SK-N-DZ (cell line): ENCODE data around the gene ZNF346.

Source experiments
- DNase-seq: peaks from one replicate; pipeline ENCODE4 v3.0.0-alpha.2; 2015; ENCODE audit warnings: low spot score

ZNF346 gene

GRCh38 chr5:177117441-177118045 lies 95.0 kb downstream of the ZNF346 start:
- no peak for DNase-seq

GRCh38 chr5:177122566-177122965 lies 100.1 kb downstream of the ZNF346 start:
- no peak for DNase-seq

- no peak for DNase-seq
Observed at GRCh38 chr5:177123789-177124485, 101.4 kb downstream of the ZNF346 start.

GRCh38 chr5:177124486-177124991 lies 102.0 kb downstream of the ZNF346 start:
- DNase-seq, result no peak

- no peak for DNase-seq
Observed at GRCh38 chr5:177126771-177127170, 104.3 kb downstream of the ZNF346 start.

GRCh38 chr5:177128551-177128981 lies 106.1 kb downstream of the ZNF346 start:
- no peak for DNase-seq

- DNase-seq, result no peak
Observed at GRCh38 chr5:177130211-177131018, 107.9 kb downstream of the ZNF346 start.
